H1 (cell line): Measurements from ENCODE around the gene MCM9.

ENCODE experiments used
- CTCF ChIP-seq, 3 experiments: IDR thresholded peaks; 1 replicate in 2 of 3; 2 replicates in 1 of 3; pipeline versions ENCODE4 v1.5.1 to v1.6.1; 2011; ENCODE audit warnings: low read length in 3 of 3, mild to moderate bottlenecking in 3 of 3, inconsistent platforms in 2 of 3, low read depth in 1 of 3, moderate library complexity in 1 of 3; ENCODE audit not compliant: insufficient read depth in 1 of 3; ENCODE audit errors: control extremely low read depth in 1 of 3
- EGR1 ChIP-seq: IDR thresholded peaks from 2 replicates; pipeline ENCODE4 v1.6.1; 2011; ENCODE audit warnings: low read depth, low read length, borderline replicate concordance
- HDAC6 ChIP-seq: IDR thresholded peaks from one replicate; pipeline ENCODE4 v1.7.1; 2012; ENCODE audit warnings: low read depth, mild to moderate bottlenecking, inconsistent platforms, low read length, moderate library complexity
- KDM5A ChIP-seq: fragments of 200-600 bp; IDR thresholded peaks from 2 replicates; pipeline ENCODE4 v1.7.1; 2012; ENCODE audit warnings: mild to moderate bottlenecking, low read length, inconsistent platforms, mixed read lengths
- NRF1 ChIP-seq: IDR thresholded peaks from 2 replicates; pipeline ENCODE4 v1.6.1; 2011; ENCODE audit warnings: mild to moderate bottlenecking, low read depth, low read length, improper control_type of control experiment
- POLR2A ChIP-seq, 2 experiments: IDR thresholded peaks; 1 replicate in 1 of 2; 2 replicates in 1 of 2; pipeline ENCODE4 v1.6.1; 2011; ENCODE audit warnings: low read depth in 2 of 2, low read length in 2 of 2, mild to moderate bottlenecking in 2 of 2; ENCODE audit errors: control extremely low read depth in 1 of 2
- POLR2AphosphoS5 ChIP-seq: IDR thresholded peaks from 2 replicates; pipeline ENCODE4 v1.6.1; 2011; ENCODE audit warnings: low read depth, low read length
- RXRA ChIP-seq: IDR thresholded peaks from 2 replicates; pipeline ENCODE4 v1.6.1; 2011; ENCODE audit warnings: low read depth, mild to moderate bottlenecking, low read length, moderate library complexity; ENCODE audit not compliant: insufficient read depth
- TEAD4 ChIP-seq: IDR thresholded peaks from 2 replicates; pipeline ENCODE4 v1.6.1; 2012; ENCODE audit warnings: low read depth, low read length, inconsistent platforms, mixed read lengths
- ZNF274 ChIP-seq: IDR thresholded peaks from 2 replicates; pipeline ENCODE4 v1.7.0; 2012; ENCODE audit warnings: low read length, borderline replicate concordance; ENCODE audit errors: extremely low read depth

GRCh38 chr6:118788702-118789101, 146.3 kb downstream of the MCM9 start:
- TF ChIP-seq NRF1 (no peak), ZNF274 (no peak), EGR1 (no peak), KDM5A (no peak), TEAD4 (no peak), CTCF (IDR thresholded peaks at IDR 0.05; ENCODE audit: control extremely low read depth in 1 of 3, insufficient read depth in 1 of 3, low read depth in 1 of 3, low read length in 3 of 3) (no peak), POLR2A (IDR thresholded peaks at IDR 0.05; ENCODE audit: control extremely low read depth in 1 of 2, low read depth in 2 of 2, low read length in 2 of 2) (no peak), POLR2AphosphoS5 (no peak), RXRA (no peak), HDAC6 (no peak)
